HuH-7.5 (cell line): ENCODE data around the gene P2RY2.
"Not testable (repeated sequence)": the region's sequence is repeated elsewhere in the genome, so short reads cannot be mapped to it uniquely, and the experiment has no call there.

Source experiments
- DNase-seq: peaks from one replicate; pipeline ENCODE4 v3.0.0; 2011; ENCODE audit warnings: low spot score

Gene P2RY2

DNA sequence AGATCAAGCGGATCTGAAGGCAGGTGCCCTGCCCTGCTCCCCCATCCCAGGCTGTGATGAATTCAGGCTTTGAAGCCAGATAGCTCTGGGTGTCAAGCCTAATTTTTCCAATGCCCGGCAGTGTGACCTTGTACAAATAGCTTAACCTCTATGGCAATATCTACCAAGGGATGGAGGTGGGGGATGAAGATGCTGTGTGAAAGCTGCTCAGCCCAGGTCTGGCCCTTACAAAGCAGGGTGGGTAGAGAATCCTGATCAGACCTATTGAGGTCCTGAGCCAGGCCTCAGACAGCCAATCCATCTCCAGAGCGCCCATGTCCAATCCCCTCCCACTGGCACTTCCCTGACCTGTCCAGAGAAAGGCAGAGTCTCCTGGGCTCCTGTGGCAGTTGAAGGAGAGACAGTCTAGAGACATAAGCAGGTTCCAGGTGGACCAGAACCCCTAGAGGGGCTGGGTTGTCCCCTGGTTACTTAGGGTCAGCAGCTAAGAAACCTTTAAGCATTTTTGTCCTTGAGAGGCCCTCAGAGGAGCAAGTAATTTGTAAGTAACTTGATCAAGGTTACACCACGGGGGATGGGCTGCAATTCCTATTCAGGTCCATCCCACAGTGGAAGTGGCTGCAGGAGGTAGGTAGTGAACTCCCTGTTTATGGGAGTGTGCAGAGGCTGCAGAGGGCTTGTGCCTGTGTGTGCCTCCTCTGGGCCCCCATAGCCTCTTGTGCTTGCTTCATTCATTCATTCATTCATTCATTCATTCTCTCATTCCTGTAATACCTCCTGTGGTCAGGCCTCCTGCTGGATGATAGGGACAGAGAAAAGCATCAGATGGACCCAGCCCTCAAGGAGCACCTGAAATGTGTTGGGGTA is 10.4 kb downstream of the P2RY2 start:
- no peak for DNase-seq

DNA sequence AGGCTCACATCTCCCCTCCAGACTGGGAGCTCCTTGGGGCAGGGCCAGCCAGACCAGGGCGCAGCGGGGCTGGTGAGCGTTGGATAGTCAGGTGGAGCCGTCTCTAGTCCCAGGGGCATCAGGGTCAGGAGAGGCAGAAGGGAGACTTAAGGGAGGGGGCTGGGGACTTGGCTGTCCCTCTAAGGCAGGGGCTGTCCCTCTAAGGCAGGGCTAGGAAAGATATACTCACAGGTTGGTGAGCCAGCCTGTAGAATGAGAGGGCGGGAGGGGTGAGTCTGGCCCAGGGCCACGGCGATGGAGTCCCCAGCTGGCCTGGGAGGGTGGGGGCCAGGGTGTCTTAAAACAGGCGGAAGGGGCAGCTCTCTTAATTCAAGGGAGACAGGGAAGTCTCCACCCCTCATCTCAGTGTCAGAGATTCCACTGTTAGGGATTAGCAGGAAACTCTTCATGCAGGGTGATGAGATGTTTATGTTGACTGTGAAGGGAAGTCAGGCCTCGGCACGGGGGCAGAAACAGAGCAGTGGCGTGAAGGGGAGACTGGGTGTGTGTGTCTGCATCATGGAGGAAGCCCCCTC is 11.3 kb downstream of the P2RY2 start:
- no peak for DNase-seq

GRCh38 chr11:73229896-73230875 is 12.1 kb downstream of the P2RY2 start:
- no peak for DNase-seq

- DNase-seq = no peak
Measured at GRCh38 chr11:73230931-73231330, 12.8 kb downstream of the P2RY2 start.

- not testable (repeated sequence) for DNase-seq
Measured at GRCh38 chr11:73232487-73232886, 14.4 kb downstream of the P2RY2 start.

DNA sequence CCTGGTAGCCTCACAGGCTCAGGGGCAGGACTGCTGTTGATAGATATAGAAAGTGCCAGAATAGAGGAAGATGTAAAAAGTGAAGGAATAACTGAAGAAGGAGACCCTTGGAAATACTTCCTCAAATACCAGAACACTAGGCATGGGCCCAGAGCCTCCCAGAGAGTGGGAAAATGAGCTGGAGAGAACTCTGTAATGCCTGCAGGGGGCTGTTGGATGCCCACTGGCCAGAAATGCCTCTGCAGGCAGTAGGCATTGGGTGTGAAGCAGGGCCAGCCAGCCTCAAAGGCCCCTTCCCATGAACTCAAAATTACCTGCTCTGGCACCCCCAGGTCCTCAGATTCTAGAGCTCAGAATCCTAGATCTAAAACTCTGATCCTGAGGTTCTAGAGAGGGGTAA is 15.1 kb downstream of the P2RY2 start:
- no peak for DNase-seq

- no peak for DNase-seq
Measured at GRCh38 chr11:73233692-73234470, 15.8 kb downstream of the P2RY2 start.

DNA sequence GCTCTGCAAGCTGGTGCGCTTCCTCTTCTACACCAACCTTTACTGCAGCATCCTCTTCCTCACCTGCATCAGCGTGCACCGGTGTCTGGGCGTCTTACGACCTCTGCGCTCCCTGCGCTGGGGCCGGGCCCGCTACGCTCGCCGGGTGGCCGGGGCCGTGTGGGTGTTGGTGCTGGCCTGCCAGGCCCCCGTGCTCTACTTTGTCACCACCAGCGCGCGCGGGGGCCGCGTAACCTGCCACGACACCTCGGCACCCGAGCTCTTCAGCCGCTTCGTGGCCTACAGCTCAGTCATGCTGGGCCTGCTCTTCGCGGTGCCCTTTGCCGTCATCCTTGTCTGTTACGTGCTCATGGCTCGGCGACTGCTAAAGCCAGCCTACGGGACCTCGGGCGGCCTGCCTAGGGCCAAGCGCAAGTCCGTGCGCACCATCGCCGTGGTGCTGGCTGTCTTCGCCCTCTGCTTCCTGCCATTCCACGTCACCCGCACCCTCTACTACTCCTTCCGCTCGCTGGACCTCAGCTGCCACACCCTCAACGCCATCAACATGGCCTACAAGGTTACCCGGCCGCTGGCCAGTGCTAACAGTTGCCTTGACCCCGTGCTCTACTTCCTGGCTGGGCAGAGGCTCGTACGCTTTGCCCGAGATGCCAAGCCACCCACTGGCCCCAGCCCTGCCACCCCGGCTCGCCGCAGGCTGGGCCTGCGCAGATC is 16.5 kb downstream of the P2RY2 start:
- no peak for DNase-seq

GRCh38 chr11:73235236-73235786 is 17.2 kb downstream of the P2RY2 start:
- DNase-seq = no peak

DNA sequence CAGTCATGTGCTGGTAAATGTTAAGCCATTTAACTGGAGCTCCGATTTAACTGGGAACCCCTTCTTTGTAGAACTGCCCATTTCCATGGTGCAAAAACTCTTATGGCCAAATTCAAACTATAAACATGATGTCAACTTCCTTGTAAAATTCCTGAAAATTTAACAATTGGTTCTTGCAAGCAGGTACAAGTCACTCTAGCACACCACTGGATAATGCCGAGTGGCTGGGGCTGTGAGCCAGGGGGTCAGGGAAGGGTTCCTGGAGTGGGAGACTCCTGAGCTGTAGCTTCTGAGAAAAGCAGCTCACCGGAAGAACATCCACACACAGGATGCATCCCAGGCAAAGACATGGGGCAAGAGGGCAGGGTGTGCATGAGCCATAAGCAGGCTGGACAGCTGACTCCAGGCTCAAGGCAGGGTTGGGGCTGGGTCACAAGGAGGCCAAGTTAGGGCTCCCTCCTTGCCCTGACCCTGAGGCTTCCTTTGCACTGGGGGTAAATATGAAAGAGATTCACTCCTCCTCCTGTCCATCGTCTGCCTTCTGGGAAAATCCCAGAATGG is 18.2 kb downstream of the P2RY2 start:
- no peak for DNase-seq

GRCh38 chr11:73236854-73237253 is 18.8 kb downstream of the P2RY2 start:
- peak; percentile 71 for DNase-seq

GRCh38 chr11:73237471-73238290 is 19.6 kb downstream of the P2RY2 start:
- no peak for DNase-seq

DNA sequence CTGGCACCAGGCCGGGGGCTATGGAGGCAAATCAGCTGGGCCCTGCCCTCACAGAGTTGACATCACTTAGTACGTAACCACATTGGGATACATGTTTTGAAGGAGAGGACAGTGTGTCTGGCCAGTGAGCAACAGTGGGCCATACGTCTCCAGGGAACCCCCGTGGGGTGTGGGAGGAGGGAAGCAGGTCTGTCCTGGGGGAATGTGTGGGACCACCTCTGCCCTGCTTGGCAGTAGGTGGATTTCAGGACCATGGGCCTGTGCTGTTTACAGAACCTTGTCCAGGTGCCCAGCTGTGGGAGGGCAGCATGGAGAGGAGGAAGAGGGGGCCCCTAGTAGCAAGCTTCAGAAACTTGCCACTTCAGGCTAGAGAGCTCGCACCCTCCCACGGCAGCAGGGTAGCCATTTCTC is 21.0 kb downstream of the P2RY2 start:
- no peak for DNase-seq

DNA sequence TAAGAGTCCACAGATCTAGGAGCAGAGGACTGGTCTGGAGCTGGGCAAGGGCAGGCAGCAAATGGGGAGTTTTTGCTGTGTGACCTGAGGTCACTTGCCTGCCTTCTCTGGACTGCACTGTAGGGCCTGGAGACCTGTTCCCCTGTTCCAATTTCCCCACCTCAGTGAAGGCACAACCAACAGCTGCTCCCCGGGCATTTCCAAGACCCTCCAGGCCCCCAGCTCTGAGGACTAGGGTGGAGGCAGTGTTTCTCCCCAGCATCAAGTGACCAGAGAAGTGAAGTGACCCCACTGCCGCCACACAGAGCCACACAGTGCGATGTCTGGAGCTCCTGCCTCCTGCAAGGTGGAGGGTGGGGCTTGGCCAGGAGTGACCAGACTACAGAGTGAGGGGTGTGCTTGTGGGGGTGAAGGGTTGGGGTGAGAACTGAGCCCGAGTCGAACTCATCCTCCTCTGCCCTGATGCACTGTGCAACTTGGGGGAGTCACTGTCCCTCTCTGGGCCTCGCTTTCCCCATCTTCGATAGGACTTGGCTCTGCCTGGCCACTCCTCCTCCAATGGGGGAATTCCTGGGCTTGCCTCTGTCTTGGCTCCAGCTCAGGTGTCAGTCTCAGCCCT is 21.6 kb downstream of the P2RY2 start:
- DNase-seq = no peak

GRCh38 chr11:73240190-73240781 is 22.2 kb downstream of the P2RY2 start:
- no peak for DNase-seq

DNA sequence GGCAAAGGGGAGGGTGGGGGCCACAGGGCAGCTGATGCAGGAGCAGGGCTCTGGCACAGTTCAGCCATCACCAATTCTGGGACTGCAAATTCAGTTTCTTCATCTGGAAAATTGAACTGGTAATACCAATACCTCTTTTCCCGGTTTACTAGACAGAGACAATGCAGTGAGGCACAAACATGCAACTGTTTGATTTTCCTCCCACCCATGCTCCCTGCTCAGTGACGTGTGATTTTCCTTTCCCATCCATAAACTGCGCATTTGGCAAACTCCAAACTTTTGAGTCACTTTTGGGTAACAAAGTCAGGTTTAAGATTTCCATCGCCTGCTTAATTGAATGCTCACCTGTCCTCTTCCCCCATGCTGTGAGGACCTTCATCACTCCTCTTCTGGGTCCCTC is 23.2 kb downstream of the P2RY2 start:
- no peak for DNase-seq

DNA sequence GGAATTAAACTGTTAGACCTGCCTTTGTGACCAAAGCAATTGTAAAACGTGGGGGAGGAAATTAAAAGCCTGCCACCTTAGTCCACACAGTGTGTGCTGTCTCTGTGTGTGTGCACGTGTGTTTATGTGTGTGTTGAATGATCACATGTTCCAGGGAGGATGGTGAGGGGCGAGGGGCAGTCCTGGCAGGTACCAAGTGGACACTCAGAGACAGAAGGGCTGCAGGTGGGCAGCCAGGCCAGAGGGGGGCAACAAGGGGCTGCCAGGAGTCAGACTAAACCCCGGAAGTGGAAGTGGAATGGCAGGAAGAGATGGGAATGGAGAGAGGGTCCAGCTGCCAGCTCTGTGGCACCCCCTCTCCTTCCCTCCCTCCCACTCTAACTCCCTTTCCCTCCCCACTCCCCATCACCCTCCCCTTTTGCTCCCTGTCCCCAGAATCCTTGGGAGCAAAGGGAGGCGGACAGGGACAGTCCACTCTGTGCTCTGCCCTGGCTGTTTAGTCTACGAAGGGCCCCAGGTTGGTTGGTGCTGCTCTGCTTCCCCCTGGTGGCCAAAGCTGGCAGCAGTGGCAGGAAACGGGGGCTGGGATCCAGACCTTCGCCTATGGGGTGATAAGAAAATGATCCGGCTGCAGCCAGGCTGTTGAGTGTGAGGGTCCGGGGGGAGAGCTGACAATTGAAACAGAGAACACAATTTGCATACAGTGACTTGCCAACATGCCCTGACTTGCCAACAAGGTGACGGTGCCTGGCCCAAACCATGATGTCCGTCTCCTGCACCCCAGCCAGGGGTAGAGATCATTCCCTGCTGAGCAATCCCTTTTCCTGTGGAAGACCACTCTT is 24.4 kb downstream of the P2RY2 start:
- peak; percentile 82 for DNase-seq

- no peak for DNase-seq
Measured at GRCh38 chr11:73243093-73243485, 25.0 kb downstream of the P2RY2 start.
